ENCODE measurements around the gene SQSTM1. TPM values are rescaled to one million over a fixed set of nuclear protein-coding genes. Genes with fewer than 3 reads are reported as not detected.

SQSTM1 gene
- total RNA-seq, 4 donors from 2014 or later = 105 to 236 (median 149) TPM

DNA sequence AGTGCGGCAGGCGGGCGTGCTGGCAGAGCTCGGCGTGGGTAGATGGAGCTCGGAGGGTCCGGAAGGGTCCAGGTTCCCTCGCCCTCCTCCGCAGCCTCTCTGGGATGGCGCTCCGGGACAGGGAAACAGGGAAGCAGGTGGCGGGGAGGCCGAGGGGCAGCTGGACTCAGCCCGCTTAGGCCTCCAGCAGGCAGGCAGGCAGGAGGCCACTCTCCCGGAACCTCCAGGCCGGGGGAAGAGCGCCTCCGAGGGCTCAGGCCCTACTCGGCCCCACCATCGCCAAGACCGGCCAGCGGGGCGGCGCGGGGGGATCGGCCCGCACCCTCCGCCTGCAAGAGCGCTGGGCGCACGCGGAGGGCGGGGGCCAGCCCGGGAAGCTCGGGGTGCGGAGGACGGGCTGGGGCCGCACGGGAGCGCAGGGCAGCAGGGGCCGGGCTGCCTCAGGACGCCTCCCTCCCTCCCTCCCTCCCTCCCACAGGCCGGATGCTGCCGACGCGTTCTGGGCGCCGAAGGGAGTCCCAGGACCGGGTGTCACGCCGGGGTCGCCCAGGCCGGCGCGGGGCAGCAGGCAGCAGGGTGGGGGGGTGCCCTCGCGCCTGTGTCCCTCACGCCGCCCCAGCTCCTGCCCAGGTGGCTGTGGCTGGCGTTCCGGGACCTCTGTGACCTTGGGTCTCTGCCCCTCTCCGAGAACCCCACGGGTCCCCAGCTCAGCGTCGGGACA lies 15.0 kb upstream of the SQSTM1 start:
- H3K4me1 ChIP-seq = peaks cover 42 to 60% (median 49%) of the 10 kb centered on the region in 3 donors
- H3K36me3 ChIP-seq = peaks cover 0 to 11% (median 8%) of the 10 kb centered on the region in 3 donors
- peak overlapping the region; percentile 77 to 99 (median 90) for H3K4me3 ChIP-seq
- no peaks in the 10 kb centered on the region for H3K9me3 ChIP-seq
- no CpG with 5 or more reads among the region's 65 CpGs for WGBS, 2 donors
- intact Hi-C loops (cut with DNase I) = no loop called here
- no peak for DNase-seq
- TF ChIP-seq, protein P1, sequence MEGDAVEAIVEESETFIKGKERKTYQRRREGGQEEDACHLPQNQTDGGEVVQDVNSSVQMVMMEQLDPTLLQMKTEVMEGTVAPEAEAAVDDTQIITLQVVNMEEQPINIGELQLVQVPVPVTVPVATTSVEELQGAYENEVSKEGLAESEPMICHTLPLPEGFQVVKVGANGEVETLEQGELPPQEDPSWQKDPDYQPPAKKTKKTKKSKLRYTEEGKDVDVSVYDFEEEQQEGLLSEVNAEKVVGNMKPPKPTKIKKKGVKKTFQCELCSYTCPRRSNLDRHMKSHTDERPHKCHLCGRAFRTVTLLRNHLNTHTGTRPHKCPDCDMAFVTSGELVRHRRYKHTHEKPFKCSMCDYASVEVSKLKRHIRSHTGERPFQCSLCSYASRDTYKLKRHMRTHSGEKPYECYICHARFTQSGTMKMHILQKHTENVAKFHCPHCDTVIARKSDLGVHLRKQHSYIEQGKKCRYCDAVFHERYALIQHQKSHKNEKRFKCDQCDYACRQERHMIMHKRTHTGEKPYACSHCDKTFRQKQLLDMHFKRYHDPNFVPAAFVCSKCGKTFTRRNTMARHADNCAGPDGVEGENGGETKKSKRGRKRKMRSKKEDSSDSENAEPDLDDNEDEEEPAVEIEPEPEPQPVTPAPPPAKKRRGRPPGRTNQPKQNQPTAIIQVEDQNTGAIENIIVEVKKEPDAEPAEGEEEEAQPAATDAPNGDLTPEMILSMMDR (IDR thresholded peaks at IDR 0.05) = no peak
- no peak for TF ChIP-seq POLR2A (IDR thresholded peaks at IDR 0.05)
- H3K27me3 ChIP-seq = no peaks in the 10 kb centered on the region
- peak overlapping the region; percentile 93 to 99 (median 96) for H3K27ac ChIP-seq

DNA sequence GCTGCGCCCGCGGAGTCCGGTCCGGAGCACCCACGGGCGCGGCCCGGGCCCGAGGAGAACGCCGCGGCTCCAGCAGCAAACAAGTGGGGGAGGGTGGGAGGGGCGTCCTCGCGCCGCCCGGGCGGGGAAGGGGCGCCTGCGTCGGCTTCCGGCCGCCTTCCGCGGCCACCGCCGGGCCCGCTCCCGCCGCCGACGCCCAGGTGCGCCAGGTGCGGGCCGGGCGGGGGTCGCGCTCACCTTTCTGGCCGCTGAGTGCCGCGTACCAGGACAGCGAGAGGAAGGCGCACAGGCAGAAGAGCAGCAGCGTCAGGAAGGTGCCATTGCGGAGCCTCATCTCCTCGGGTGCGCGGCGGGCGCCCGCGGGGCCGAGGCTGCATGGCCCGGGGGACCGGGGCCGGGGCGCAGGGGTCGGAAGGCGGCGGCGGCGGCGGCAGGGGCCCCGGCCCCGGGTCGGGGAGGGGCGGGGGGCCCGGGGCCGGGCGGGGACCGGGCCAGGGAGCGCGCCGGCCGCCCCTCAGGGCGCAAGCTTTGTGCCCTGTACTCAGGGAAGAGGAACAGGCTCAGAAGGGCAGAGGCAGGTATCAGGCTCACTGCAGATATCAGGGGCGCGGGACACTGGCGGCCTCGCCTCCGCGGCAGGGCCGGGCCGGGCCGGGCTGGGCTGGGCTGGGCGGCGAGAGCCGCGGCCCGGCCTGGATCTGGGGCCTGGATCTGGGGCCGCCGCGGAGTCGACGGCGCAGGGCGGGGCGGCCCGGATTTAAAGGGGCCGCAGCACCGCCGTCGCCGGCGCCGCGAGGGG lies 14.3 kb upstream of the SQSTM1 start, which contains the start of gene MGAT4B:
Gene MGAT4B, minus strand, starts transcription at position 617 of the 799 bp plus-strand sequence. Its CDS starts 283 bp downstream, at position 334.
- H3K4me1 ChIP-seq = peaks cover 42 to 57% (median 49%) of the 10 kb centered on the region in 3 donors
- H3K9me3 ChIP-seq = no peaks in the 10 kb centered on the region
- intact Hi-C loops (cut with DNase I) = no loop called here
- no peaks in the 10 kb centered on the region for H3K27me3 ChIP-seq
- peak within 1 kb of the TSS; percentile 93 to 99 (median 96) for H3K27ac ChIP-seq
- H3K4me3 ChIP-seq = peak within 1 kb of the TSS; percentile 77 to 99 (median 90)
- DNase-seq = no peak
- H3K36me3 ChIP-seq = peaks cover 0 to 3% (median under 1%) of the 10 kb centered on the region in 3 donors
- TF ChIP-seq, protein P1 (IDR thresholded peaks at IDR 0.05) = peak in 2 of 6 experiments; percentile 4 to 13
- peak in 2 of 4 donors; percentile 51 to 76 for TF ChIP-seq POLR2A (IDR thresholded peaks at IDR 0.05)
- WGBS, 2 donors = 0% methylated on average over 4 of the region's 108 CpGs; no CpG with 5 or more reads in 1 of the 2 donors

GRCh38 chr5:179812135-179812825 lies 8.4 kb upstream of the SQSTM1 start:
- TF ChIP-seq, protein P1 (IDR thresholded peaks at IDR 0.05) = no peak
- no peak for TF ChIP-seq POLR2A (IDR thresholded peaks at IDR 0.05)
- H3K36me3 ChIP-seq = peaks cover 0 to 8% (median 0%) of the 10 kb centered on the region in 3 donors
- H3K27me3 ChIP-seq = no peaks in the 10 kb centered on the region
- H3K4me1 ChIP-seq = peaks cover 9 to 40% (median 16%) of the 10 kb centered on the region in 3 donors
- no peaks in the 10 kb centered on the region for H3K9me3 ChIP-seq
- H3K27ac ChIP-seq = peak overlapping the region in 1 of 4 donors; percentile 30
- intact Hi-C loops (cut with DNase I) = no loop called here
- WGBS, 2 donors = 70% methylated on average over 17 to 20 of the region's 27 CpGs
- no peak for DNase-seq
- no peak overlapping the region for H3K4me3 ChIP-seq

DNA sequence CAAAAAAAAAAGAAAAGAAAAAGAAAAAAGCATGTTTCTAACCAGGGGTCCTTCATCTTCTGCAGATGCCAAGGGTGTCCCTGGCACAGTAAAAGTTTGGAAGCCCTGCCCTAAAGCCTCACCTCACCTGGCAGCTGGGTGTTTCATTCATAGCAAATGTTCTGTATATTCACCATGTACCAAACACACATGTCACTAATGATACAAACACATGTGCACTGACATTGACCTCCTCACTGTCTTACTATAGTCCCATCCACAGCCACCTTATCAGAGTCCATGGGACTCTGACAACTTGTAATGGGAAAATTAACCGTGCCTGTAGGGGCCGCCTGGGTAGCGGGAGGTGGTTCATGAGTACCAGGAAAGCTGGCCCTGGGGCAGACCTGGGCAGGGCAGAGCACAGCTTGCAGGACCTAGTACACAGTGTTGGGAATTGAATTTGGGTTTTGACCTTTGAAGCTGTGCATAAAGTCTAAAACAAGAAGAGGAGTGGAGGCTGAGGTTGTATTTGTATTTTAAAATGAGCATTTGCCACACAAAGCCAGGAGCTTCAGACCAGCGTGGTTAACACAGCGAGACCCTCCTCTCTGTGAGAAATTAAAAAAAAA lies 7.6 kb upstream of the SQSTM1 start:
- no peak overlapping the region for H3K27ac ChIP-seq
- WGBS, 2 donors = 88 to 91% methylated on average over 3 to 5 of the region's 5 CpGs
- no peak overlapping the region for H3K4me3 ChIP-seq
- no peaks in the 10 kb centered on the region for H3K9me3 ChIP-seq
- peaks cover 12 to 40% (median 17%) of the 10 kb centered on the region in 3 donors for H3K4me1 ChIP-seq
- TF ChIP-seq, protein P1 (IDR thresholded peaks at IDR 0.05) = no peak
- no peak for TF ChIP-seq POLR2A (IDR thresholded peaks at IDR 0.05)
- H3K36me3 ChIP-seq = peaks cover 0 to 8% (median 0%) of the 10 kb centered on the region in 3 donors
- intact Hi-C loops (cut with DNase I) = no loop called here
- no peaks in the 10 kb centered on the region for H3K27me3 ChIP-seq
- DNase-seq = no peak

Measured in esophagus squamous epithelium (tissue), 5 donors.